ENCODE measurements around the gene HOXC6. TPM values are rescaled to one million over a fixed set of nuclear protein-coding genes. Genes with fewer than 3 reads are reported as not detected.

HOXC6 gene
- total and polyA plus RNA-seq, 2 donors: 0.72 to 1.5 TPM

DNA sequence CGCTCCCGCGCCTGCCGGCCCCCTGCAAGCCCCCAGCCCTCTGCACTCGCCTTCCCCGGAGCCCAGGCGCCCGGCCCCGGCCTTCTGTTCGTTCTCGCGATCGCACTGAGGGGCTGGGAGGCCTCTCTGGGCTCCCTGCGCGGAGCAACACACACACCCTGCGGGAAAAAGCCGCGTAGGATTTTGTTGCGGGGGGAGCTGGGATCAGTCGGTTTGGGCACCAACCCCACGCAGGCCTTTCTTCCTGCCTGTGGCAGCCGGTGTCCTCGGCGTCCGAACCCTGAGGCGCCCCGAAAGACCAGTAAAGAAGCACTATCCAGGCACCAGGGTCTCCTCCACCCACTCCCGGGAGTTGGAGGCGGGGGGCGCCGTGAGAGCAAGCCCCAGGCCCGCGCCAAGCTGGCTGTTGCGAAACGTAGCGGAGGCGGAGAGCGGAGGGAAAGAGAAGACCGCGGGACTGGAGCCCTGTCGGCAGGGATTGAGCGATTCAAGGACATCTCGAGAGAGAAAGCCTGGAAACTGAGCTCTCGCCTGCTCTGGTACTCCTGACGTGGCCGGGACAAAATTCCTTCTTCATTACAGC lies 2.7 kb downstream of the HOXC6 start:
- Histone ChIP-seq H3K4me3 (ENCODE audit: low read depth, low read length) (no peak overlapping the region), H3K4me1 (ENCODE audit: insufficient read depth) (no peaks in the 10 kb centered on the region), H3K27ac (ENCODE audit: low read depth) (no peak overlapping the region), H3K36me3 (ENCODE audit: insufficient read depth) (no peaks in the 10 kb centered on the region)
- no peak for DNase-seq (ENCODE audit: extremely low spot score)
- 16% methylated on average over 46 of the region's 46 CpGs for whole genome bisulfite sequencing

DNA sequence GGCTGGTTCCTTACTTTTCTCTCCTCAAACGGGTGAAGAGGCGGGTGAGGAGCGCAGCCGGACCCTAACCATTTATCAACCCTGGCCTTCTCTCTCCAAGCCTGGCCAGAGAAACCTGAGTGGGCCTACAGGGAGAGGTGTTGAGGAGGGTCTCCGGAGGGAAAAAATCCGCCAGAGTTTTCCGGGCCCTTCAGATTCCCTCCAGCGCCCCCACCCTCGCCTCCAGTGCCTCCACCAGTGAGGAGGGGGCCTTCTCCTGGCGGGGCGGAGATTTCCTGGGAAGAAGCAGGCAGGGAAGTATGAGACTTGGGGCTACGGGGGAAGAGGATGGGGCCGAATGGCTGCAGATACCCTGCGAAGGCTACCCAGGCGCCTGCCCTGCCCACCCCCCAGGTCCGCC lies 3.2 kb downstream of the HOXC6 start:
- Histone ChIP-seq H3K36me3 (ENCODE audit: insufficient read depth) (no peaks in the 10 kb centered on the region), H3K27ac (ENCODE audit: low read depth) (no peak overlapping the region), H3K4me3 (ENCODE audit: low read depth, low read length) (no peak overlapping the region)

DNA sequence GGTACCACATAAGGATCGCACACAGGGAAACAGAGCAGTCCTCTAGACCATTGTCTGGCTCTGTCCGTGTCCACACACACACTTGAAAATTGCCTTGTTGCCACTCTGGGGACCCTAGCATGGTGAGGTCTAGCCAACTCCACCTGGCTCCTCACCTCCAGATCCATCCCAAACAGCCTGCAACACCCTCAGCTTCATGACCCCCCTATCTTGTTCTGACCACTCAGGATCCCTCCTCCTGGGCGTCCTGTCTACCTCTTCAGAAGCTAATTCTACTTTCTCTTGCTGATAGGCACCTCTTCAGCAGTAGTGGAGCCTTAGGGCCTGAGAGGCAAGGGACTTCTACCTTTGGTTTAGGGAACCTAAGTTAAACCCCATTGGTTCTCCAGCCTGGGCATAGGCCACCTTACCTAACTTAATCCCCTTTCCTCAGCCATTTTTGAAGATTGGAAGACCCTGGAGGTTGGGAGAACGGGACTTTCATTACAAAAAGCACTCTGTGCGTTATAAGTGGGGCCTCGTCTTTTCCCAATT lies 3.9 kb downstream of the HOXC6 start:
- whole genome bisulfite sequencing: 40% methylated on average over 6 of the region's 6 CpGs
- H3K27ac ChIP-seq (ENCODE audit: low read depth): no peak overlapping the region

More for the DNA sequence above, 3.2 kb downstream of the HOXC6 start:
- DNase-seq (ENCODE audit: extremely low spot score): no peak
- WGBS: 42% methylated on average over 16 of the region's 16 CpGs
- no peaks in the 10 kb centered on the region for H3K4me1 ChIP-seq (ENCODE audit: insufficient read depth)

DNA sequence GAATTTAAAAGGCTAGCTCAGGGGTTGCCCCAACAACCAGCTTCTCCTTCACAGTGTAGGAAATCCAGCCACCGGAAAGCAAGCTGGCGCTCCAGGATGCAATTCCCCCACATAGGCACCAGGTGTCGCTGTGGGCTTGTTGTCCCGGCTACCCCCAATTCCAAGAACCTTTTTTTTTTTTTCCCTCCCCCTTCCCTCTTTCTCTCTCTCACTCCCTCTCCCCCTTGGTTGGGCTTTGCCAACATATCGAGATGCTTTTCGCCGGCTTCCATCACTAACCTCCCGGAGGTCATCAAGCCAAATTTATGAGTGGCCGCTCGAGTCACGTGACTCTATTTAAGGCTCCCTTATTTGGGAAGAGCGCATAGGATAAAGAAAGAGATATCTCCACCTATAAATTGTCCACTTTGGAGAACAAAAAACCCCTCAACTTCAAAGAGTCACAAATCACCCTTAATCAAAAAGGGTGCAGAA lies 4.4 kb downstream of the HOXC6 start, which contains the start of gene HOXC5:
TSS of gene HOXC5 (plus strand) at position 424 of the 474 bp plus-strand sequence. CDS start 73 bp downstream, outside the sequence.
- H3K36me3 ChIP-seq (ENCODE audit: insufficient read depth): no peaks in the 10 kb centered on the region
- H3K4me3 ChIP-seq (ENCODE audit: low read depth, low read length): peak within 1 kb of the TSS; percentile 7
- no peak for DNase-seq (ENCODE audit: extremely low spot score)
- 2% methylated on average over 12 of the region's 12 CpGs for WGBS
- H3K4me1 ChIP-seq (ENCODE audit: insufficient read depth): no peaks in the 10 kb centered on the region
- H3K27ac ChIP-seq (ENCODE audit: low read depth): no peak within 1 kb of the TSS

More for the DNA sequence above, 3.9 kb downstream of the HOXC6 start:
- DNase-seq (ENCODE audit: extremely low spot score): no peak
- no peaks in the 10 kb centered on the region for H3K36me3 ChIP-seq (ENCODE audit: insufficient read depth)
- H3K4me1 ChIP-seq (ENCODE audit: insufficient read depth): no peaks in the 10 kb centered on the region
- no peak overlapping the region for H3K4me3 ChIP-seq (ENCODE audit: low read depth, low read length)

DNA sequence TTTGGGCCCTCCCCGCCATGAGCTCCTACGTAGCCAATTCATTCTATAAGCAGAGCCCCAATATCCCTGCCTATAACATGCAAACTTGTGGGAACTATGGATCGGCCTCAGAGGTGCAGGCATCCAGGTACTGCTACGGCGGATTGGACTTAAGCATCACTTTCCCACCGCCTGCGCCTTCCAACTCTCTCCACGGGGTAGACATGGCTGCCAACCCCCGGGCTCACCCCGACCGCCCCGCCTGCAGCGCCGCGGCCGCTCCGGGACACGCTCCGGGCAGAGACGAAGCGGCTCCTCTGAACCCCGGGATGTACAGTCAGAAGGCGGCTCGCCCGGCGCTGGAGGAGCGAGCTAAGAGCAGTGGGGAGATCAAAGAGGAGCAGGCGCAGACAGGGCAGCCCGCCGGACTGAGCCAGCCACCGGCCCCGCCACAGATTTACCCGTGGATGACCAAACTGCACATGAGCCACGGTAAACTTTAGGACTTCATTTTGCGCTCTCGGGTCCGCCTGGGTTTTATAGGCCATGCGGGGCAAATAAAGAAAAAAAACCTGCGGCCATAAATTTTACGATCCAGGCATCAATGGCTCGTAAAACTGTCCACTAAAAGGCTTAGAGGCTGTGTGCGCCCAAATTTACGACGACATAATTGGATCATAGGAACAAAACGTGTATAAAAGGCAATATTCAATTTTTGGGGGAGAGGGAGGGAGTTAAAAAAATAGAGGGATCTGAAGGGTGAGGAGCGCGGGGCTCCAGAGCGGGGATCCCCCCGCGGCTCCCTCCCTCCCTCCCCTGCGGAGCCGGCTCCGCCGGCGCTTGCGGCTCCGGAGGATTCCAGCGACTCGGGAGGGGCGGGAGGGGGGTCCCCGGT lies 5.1 kb downstream of the HOXC6 start:
- no peak for DNase-seq (ENCODE audit: extremely low spot score)
- no peak overlapping the region for H3K27ac ChIP-seq (ENCODE audit: low read depth)
- 2% methylated on average over 61 of the region's 61 CpGs for WGBS
- H3K36me3 ChIP-seq (ENCODE audit: insufficient read depth): no peaks in the 10 kb centered on the region
- peak overlapping the region; percentile 7 for H3K4me3 ChIP-seq (ENCODE audit: low read depth, low read length)
- no peaks in the 10 kb centered on the region for H3K4me1 ChIP-seq (ENCODE audit: insufficient read depth)

DNA sequence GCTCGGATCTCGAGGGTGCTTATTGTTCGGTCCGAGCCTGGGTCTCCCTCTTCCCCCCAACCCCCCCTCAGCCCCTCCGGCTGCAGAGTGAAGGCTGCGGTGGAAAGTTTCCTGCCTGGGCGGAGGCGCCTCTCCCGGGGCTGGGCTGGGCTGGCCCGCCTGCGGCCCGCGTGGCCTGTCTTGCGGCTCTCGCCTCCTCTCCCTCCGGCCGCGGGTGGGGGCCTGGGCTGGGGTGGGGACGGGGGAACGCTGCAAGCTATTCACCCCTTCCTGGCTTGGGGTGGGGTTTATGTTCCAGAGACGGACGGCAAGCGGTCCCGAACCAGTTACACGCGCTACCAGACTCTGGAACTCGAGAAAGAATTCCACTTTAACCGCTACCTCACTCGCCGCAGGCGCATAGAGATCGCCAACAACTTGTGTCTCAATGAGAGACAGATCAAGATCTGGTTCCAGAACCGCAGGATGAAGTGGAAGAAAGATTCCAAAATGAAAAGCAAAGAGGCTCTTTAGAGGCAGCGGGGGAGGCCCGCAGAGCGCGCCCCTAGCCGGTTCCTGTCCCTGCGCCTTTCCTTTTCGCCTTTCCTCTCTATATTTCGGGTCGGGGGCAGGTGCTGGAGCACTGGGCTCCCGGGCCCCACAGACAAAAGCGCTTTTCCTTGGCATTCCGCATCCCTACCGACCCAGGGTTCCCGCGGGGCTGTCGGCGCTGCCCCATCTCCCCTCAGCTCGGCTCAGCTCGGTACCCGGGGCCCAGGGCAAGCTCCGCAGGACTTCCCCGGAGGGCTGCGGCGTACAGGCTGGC lies 5.9 kb downstream of the HOXC6 start:
- 13% methylated on average over 57 of the region's 57 CpGs for WGBS
- DNase-seq (ENCODE audit: extremely low spot score): no peak
- peak overlapping the region; percentile 7 for H3K4me3 ChIP-seq (ENCODE audit: low read depth, low read length)
- no peak overlapping the region for H3K27ac ChIP-seq (ENCODE audit: low read depth)
- H3K36me3 ChIP-seq (ENCODE audit: insufficient read depth): no peaks in the 10 kb centered on the region
- H3K4me1 ChIP-seq (ENCODE audit: insufficient read depth): no peaks in the 10 kb centered on the region

DNA sequence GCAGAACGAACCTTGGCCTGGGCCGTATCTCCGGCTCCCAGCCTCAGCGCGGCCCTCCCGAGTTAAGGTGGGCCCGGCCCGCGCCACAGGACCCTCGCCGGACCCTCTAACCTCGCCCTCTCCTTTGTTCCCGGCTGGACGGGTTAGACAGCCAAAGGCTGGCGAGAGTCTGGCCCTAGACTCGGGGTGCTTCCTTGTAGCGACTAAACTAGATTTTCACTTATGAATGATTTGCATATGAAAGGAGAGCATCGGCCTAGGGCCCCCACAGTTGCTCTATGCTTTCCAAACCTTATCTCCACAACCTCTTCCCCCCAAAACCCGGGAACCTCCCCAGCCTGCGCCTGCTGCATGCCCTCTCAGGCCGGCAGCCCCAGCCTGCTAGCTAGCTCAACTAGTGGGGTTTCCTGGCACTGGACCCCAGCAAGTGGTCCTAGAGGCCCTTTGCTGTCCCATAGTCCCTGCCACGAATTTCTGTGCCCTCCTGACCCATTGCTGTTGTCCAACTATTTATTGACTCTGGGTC lies 6.6 kb downstream of the HOXC6 start:
- no peaks in the 10 kb centered on the region for H3K36me3 ChIP-seq (ENCODE audit: insufficient read depth)
- H3K4me3 ChIP-seq (ENCODE audit: low read depth, low read length): no peak overlapping the region
- 61% methylated on average over 22 of the region's 22 CpGs for WGBS
- no peak for DNase-seq (ENCODE audit: extremely low spot score)
- H3K27ac ChIP-seq (ENCODE audit: low read depth): no peak overlapping the region
- no peaks in the 10 kb centered on the region for H3K4me1 ChIP-seq (ENCODE audit: insufficient read depth)

DNA sequence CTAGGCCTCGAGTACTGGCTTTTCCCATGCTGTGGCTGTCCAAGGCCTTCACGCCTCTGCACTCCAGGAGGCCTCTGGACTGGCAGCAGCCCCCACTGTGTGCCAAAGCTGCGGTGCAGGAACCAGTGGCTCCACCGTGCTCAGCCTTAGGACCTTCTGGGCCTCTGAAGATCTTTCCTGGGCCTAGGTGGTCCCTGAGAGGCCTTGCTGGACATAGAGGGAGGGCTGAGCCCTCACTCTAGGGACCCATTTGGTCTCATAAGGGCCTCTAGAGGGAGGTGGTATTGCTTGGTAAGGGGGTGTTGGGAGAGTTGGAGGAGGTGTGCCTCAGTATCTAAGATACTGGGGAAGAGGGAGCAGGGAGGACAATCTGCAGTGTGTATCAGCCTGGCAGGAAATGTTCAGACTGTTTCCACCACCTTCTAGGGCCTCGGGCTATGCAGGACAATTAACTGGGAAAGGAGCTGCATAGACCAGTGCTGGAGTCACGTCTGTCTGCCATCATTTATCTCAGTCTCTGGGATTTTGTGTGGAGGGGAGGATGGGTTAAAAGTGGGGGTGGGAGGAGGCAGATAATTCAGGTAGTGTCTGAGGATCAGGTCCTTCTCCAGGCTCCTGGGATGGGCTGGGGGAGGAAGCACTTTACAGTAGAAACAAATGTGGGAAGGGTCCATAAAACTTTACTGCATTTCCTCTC lies 7.5 kb downstream of the HOXC6 start:
- H3K4me1 ChIP-seq (ENCODE audit: insufficient read depth): no peaks in the 10 kb centered on the region
- no peaks in the 10 kb centered on the region for H3K36me3 ChIP-seq (ENCODE audit: insufficient read depth)
- 88% methylated on average over 6 of the region's 6 CpGs for WGBS

DNA sequence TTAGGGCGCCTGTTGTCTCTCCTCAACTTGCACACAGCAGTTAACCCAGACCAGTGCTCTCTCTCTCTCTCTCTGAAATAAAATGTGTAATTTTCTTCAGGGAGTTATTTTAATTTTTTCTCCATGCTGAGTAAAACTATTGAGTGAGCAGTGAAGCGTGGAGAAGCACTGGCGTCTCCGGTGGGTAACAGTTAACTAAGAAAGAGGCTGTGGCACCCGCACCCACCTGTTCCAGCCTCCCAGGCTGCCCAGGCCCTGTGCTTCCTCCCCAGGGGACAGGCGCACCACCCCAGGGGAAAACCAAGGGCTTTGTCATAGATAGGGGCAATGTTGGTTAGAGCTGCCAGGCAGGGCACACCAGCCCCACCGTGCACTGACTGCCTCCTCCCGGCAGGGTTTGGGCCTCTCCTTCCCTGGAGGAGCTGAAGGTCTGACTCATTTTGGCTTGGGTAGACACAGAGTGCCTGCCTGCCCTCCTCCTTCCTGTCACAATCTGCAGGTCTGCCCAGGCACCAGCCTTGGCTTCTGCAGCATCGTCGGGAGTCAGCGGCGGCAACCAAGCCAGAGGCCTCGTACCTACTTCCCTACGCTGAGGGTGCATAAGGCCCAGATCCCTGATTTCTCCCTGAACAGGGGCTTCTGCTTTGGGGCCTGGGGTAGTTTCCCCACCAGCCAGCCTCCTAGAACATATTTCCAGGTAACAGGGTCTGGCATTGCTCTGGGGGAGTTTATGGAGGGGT lies 8.6 kb downstream of the HOXC6 start:
- H3K4me1 ChIP-seq (ENCODE audit: insufficient read depth): no peaks in the 10 kb centered on the region
- H3K27ac ChIP-seq (ENCODE audit: low read depth): no peak overlapping the region
- H3K36me3 ChIP-seq (ENCODE audit: insufficient read depth): no peaks in the 10 kb centered on the region
- 58% methylated on average over 14 of the region's 14 CpGs for WGBS
- H3K4me3 ChIP-seq (ENCODE audit: low read depth, low read length): no peak overlapping the region
- DNase-seq (ENCODE audit: extremely low spot score): no peak

More for the DNA sequence above, 7.5 kb downstream of the HOXC6 start:
- H3K4me3 ChIP-seq (ENCODE audit: low read depth, low read length): no peak overlapping the region
- no peak overlapping the region for H3K27ac ChIP-seq (ENCODE audit: low read depth)
- DNase-seq (ENCODE audit: extremely low spot score): no peak

DNA sequence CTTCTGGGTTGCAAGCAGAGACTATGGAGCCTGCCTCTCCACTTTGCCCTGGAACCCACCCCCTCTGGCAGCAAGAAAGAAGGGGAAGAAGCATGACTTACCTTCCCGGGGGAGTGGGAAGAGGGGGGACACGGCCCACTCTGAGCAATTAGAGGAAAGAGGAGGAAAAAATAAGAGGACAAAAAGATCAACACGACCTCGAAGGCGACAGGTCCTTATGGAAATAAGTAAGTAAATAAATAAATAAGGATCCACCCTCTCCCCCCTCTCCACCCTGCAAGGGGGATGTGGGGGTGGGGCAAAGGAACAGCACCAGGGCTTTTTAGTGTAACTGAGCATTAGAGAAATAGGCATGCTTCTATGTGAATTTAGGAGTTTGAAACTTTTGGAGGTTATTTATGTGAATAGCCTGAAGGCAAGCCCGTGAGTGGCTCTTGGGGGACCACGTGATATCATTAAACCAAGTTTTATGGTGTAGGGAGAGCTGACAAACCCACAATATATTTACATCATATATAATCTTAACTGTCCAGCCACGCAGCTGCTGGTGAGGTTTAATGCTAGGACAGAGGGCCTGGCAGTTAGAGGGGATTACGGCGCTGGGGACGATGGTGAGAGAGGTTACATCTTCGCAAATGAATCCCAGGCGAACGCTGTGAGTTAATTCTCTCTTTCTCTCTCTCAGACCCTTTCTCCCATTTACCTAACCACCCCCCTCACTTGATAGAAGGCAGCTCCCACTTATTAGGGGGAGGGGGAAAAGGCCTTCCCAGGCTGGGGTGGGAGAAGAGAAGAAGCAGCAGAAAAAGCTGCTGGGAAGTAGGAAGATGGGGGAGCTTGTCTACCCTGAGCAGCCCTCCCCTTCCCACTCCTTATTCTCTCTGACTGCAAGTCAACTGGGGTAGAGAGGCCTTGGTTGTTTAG lies 9.4 kb downstream of the HOXC6 start:
- no peak for DNase-seq (ENCODE audit: extremely low spot score)
- Histone ChIP-seq H3K4me1 (ENCODE audit: insufficient read depth) (no peaks in the 10 kb centered on the region), H3K27ac (ENCODE audit: low read depth) (no peak overlapping the region), H3K36me3 (ENCODE audit: insufficient read depth) (no peaks in the 10 kb centered on the region), H3K4me3 (ENCODE audit: low read depth, low read length) (no peak overlapping the region)
- WGBS: 47% methylated on average over 14 of the region's 14 CpGs

DNA sequence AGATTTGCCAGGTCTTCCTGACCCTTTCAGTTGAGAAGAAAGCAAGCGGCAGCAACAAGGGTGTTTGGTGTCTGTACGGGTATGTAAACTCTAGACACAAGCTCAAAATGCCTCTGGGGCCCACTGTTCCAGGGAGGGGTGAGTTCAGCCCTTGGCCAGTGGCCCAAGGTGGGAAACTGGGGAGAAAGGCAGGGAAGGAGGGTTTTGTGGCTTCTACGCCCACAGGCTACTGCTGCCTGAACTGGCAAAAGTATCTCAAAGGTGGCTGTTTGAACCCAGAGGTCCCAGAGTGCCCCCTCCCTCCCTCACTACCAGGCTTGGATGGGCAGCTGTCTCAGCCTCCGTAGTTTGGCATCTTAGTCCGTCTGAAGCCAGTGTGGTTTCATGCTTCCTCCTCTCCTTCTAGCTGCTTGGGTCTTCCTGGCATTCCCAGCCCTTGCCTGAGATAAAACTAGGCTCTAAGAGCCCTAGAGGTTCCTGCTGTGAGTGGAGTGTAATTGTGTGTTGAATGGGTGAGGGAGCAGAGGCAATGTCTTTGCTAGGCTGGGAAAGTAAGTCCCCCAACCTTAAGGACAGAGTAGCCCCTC lies 10.1 kb downstream of the HOXC6 start:
- no peaks in the 10 kb centered on the region for H3K36me3 ChIP-seq (ENCODE audit: insufficient read depth)
- no peak for DNase-seq (ENCODE audit: extremely low spot score)
- H3K27ac ChIP-seq (ENCODE audit: low read depth): no peak overlapping the region
- 54% methylated on average over 5 of the region's 5 CpGs for WGBS
- H3K4me3 ChIP-seq (ENCODE audit: low read depth, low read length): no peak overlapping the region
- no peaks in the 10 kb centered on the region for H3K4me1 ChIP-seq (ENCODE audit: insufficient read depth)

Measured in urinary bladder (tissue), 4 donors.